K562 (cell line): Measurements from ENCODE around the gene ZNF544. TPM values are rescaled to one million over a fixed set of nuclear protein-coding genes. Genes with fewer than 3 reads are reported as not detected.

ENCODE experiments used
- ARID3B ChIP-seq: fragments of 250-450 bp; sonication (Bioruptor Pico); IDR thresholded peaks from 2 replicates; pipeline ENCODE4 v1.4.0; 2020; ENCODE audit warnings: borderline replicate concordance
- CGGBP1 ChIP-seq: fragments of 250-450 bp; sonication (Bioruptor Pico); IDR thresholded peaks from 2 replicates; pipeline ENCODE4 v1.9.0; 2021; ENCODE audit warnings: mild to moderate bottlenecking
- CTCF ChIP-seq, 3 experiments: IDR thresholded peaks in 2 of 3; conservative IDR thresholded peaks in 1 of 3; 2 replicates each; pipeline ENCODE4 v1.5.1; 2011 to 2012; ENCODE audit warnings: low read length in 3 of 3, mild to moderate bottlenecking in 3 of 3, control low read depth in 2 of 3, improper control_type of control experiment in 1 of 3, inconsistent platforms in 1 of 3, low read depth in 1 of 3, mixed read lengths in 1 of 3, moderate library complexity in 1 of 3; ENCODE audit not compliant: insufficient read depth in 2 of 3
- ESRRB ChIP-seq: fragments of 250-450 bp; sonication (Bioruptor Pico); IDR thresholded peaks from 2 replicates; pipeline ENCODE4 v1.5.0; 2020; ENCODE audit warnings: mild to moderate bottlenecking, moderate library complexity, borderline replicate concordance
- HNRNPUL1 ChIP-seq: fragments of 200-400 bp; formaldehyde crosslinking; IDR thresholded peaks from 2 replicates; pipeline ENCODE4 v1.6.1; 2017; ENCODE audit warnings: low read length
- ILK ChIP-seq: fragments of 450-650 bp; IDR thresholded peaks from 2 replicates; pipeline ENCODE4 v1.6.1; 2016; ENCODE audit warnings: missing genetic modification characterization, low read depth, mild to moderate bottlenecking, missing compliant biosample characterization, moderate library complexity, borderline replicate concordance
- MAFF ChIP-seq: IDR thresholded peaks from 2 replicates; pipeline ENCODE4 v1.6.1; 2012; ENCODE audit warnings: low read length, improper control_type of control experiment
- PCBP1 ChIP-seq: fragments of 200-400 bp; formaldehyde crosslinking; IDR thresholded peaks from 2 replicates; pipeline ENCODE4 v1.6.1; 2018; ENCODE audit warnings: mild to moderate bottlenecking, low read depth, low read length; ENCODE audit not compliant: poor library complexity, severe bottlenecking
- POLR2H ChIP-seq: IDR thresholded peaks from 2 replicates; pipeline ENCODE4 v1.6.1; 2016; ENCODE audit warnings: missing genetic modification characterization, low read depth, mild to moderate bottlenecking, control low read depth, missing compliant biosample characterization, moderate library complexity
- PTBP1 ChIP-seq: fragments of 200-400 bp; formaldehyde crosslinking; IDR thresholded peaks from 2 replicates; pipeline ENCODE4 v1.6.1; 2017; ENCODE audit warnings: low read depth, low read length
- RAD51 ChIP-seq: fragments of 450-650 bp; IDR thresholded peaks from 2 replicates; pipeline ENCODE4 v1.7.1; 2016; ENCODE audit warnings: low read depth, mild to moderate bottlenecking, borderline replicate concordance
- RFX1 ChIP-seq: fragments of 450-650 bp; IDR thresholded peaks from 2 replicates; pipeline ENCODE4 v1.6.1; 2016; ENCODE audit warnings: mild to moderate bottlenecking, moderate library complexity
- SMAD1 ChIP-seq: fragments of 150-350 bp; IDR thresholded peaks from 2 replicates; pipeline ENCODE4 v1.6.1; 2014; ENCODE audit warnings: low read length, low read depth; ENCODE audit not compliant: partially characterized antibody
- TFAP4 ChIP-seq: sonication (generic); formaldehyde crosslinking; IDR thresholded peaks from 2 replicates; pipeline ENCODE4 v1.8.0; 2022; ENCODE audit warnings: missing genetic modification reagents, mild to moderate bottlenecking, moderate library complexity, borderline replicate concordance
- ZC3H4 ChIP-seq: sonication (generic); formaldehyde crosslinking; IDR thresholded peaks from 2 replicates; pipeline ENCODE4 v1.9.0; 2021; ENCODE audit warnings: missing genetic modification reagents, borderline replicate concordance
- ZKSCAN8 ChIP-seq: fragments of 200-800 bp; sonication (Bioruptor generic); IDR thresholded peaks from 2 replicates; pipeline ENCODE4 v1.6.1; 2016; ENCODE audit warnings: missing genetic modification characterization, missing compliant biosample characterization
- ZNF232 ChIP-seq: sonication (generic); formaldehyde crosslinking; IDR thresholded peaks from 2 replicates; pipeline ENCODE4 v1.8.0; 2022; ENCODE audit warnings: mild to moderate bottlenecking, missing genetic modification reagents
- ZNF3 ChIP-seq: fragments of 250-450 bp; sonication (Bioruptor Pico); IDR thresholded peaks from 2 replicates; pipeline ENCODE4 v1.5.0; 2021; ENCODE audit warnings: mild to moderate bottlenecking, moderate library complexity
- ZNF740 ChIP-seq, 3 experiments: fragments of 200-800 bp in 1 of 3; sonication (Bioruptor generic) in 1 of 3; sonication (generic) in 1 of 3; formaldehyde crosslinking in 1 of 3; IDR thresholded peaks; 2 replicates each; pipeline versions ENCODE4 v1.6.1 to v1.8.0; 2016 to 2022; ENCODE audit warnings: mild to moderate bottlenecking in 2 of 3, missing compliant biosample characterization in 2 of 3, missing genetic modification characterization in 2 of 3, missing genetic modification reagents in 1 of 3
- ZNF764 ChIP-seq: fragments of 250-450 bp; sonication (Bioruptor Pico); IDR thresholded peaks from 2 replicates; pipeline ENCODE4 v1.4.0; 2020; ENCODE audit warnings: low read depth, mild to moderate bottlenecking, moderate library complexity
- polyA plus RNA-seq, 8 experiments: library from polyadenylated mRNA; depleted of rRNA in 4 of 8; stranded (reverse) in 5 of 8; unstranded in 3 of 8; fragments of >200 nt; fragmentation: Nextera tagmentation in 2 of 8; fragmentation: Illumina TruSeq in 1 of 8; extraction: Ambion mirVana in 2 of 8; extraction: Trizol in 1 of 8; gene quantifications; 2 replicates each; pipeline versions ENCODE4 v1.2.1 to v1.2.3, GENCODE V29; 2011 to 2014; ENCODE audit warnings: inconsistent platforms in 1 of 8, missing spikeins in 1 of 8
- total RNA-seq, 7 experiments: library from RNA; depleted of rRNA in 6 of 7; stranded (reverse); fragments of >200 nt in 6 of 7; fragmentation: Illumina TruSeq in 2 of 7; extraction: Trizol in 2 of 7; gene quantifications; 2 replicates each; pipeline versions ENCODE4 v1.2.1 to v1.2.3, GENCODE V29; 2011 to 2021; ENCODE audit warnings: low replicate concordance in 1 of 7

Gene ZNF544
- total and polyA plus RNA-seq, 9 of the 15 experiments (the other 6 are each of a cell fraction or from before 2014, with no cell fraction given): 23.6 to 59.0 (median 41.4) TPM

- TF ChIP-seq ARID3B (CRISPR knock-in tag): no peak
- TF ChIP-seq CGGBP1 (CRISPR knock-in tag): no peak
- no peak for TF ChIP-seq RFX1
- no peak for TF ChIP-seq ESRRB (CRISPR knock-in tag)
- no peak for TF ChIP-seq ZNF740 (CRISPR knock-in tag; IDR thresholded peaks at IDR 0.05)
- no peak for TF ChIP-seq ZNF740 (tag; IDR thresholded peaks at IDR 0.05)
- TF ChIP-seq ILK (tag): no peak
- TF ChIP-seq POLR2H (tag): peak; percentile 91
- no peak for TF ChIP-seq ZKSCAN8 (CRISPR knock-in tag)
- no peak for TF ChIP-seq CTCF (IDR thresholded peaks at IDR 0.05 in 2 of 3, conservative IDR thresholded peaks at IDR 0.05 in 1 of 3; ENCODE audit: insufficient read depth in 2 of 3, low read depth in 1 of 3, low read length in 3 of 3)
- TF ChIP-seq TFAP4: peak; percentile 88
- TF ChIP-seq RAD51: no peak
- no peak for TF ChIP-seq MAFF
- no peak for TF ChIP-seq PTBP1
- TF ChIP-seq HNRNPUL1: no peak
- TF ChIP-seq ZNF232 (CRISPR knock-in tag): no peak
- TF ChIP-seq ZC3H4 (CRISPR knock-in tag): peak; percentile 74; the same call in 1 of the 2 replicates
- TF ChIP-seq PCBP1: peak; percentile 83
- TF ChIP-seq SMAD1: no peak
- TF ChIP-seq ZNF3 (CRISPR knock-in tag): no peak
- no peak for TF ChIP-seq ZNF764 (CRISPR knock-in tag)
Measured at GRCh38 chr19:58182989-58183816, 45.5 kb upstream of the ZNF544 start, which contains the start of gene ZNF274 (continued).
